Panc1 (cell line): ENCODE results near the gene TRIM14.
"Not testable (repeated sequence)": the region's sequence is repeated elsewhere in the genome, so short reads cannot be mapped to it uniquely, and the experiment has no call there.

Source experiments
- CTCF ChIP-seq: fragments of 450-650 bp; IDR thresholded peaks from 2 replicates; pipeline ENCODE4 v1.5.1; 2017; ENCODE audit warnings: mild to moderate bottlenecking
- POLR2AphosphoS5 ChIP-seq: IDR thresholded peaks from 2 replicates; pipeline ENCODE4 v1.6.1; 2012; ENCODE audit warnings: mild to moderate bottlenecking, low read depth, low read length, moderate library complexity
- SIN3A ChIP-seq: IDR thresholded peaks from 2 replicates; pipeline ENCODE4 v1.6.1; 2012; ENCODE audit warnings: low read depth, mild to moderate bottlenecking, low read length, moderate library complexity, borderline replicate concordance; ENCODE audit not compliant: insufficient read depth
- TF ChIP-seq, protein P1 (sequence below), 2 experiments: IDR thresholded peaks; 2 replicates each; pipeline ENCODE4 v1.6.1; 2011 to 2012; ENCODE audit warnings: low read depth in 2 of 2, control low read depth in 1 of 2, low read length in 1 of 2, mild to moderate bottlenecking in 1 of 2, moderate library complexity in 1 of 2; ENCODE audit not compliant: insufficient read depth in 1 of 2

DNA sequence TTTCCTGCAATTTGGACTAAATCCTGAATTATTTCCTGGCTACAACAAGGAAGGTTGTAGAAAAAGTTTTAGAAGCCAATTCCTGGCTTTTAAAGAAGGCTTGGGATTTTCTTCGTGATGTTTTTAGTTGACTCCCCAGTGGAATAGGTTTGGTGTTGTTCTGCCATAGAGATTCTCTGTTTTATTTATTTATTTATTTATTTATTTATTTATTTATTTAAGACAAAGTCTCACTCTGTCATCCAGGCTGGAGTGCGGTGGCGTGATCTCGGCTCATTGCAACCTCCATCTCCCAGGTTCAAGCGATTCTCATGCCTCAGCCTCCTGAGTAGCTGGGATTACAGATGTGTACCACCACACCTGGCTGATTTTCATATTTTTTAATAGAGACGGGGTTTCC lies 1.9 kb downstream of the TRIM14 start:
- TF ChIP-seq CTCF, POLR2AphosphoS5, SIN3A: not testable (repeated sequence)
- TF ChIP-seq, protein P1, sequence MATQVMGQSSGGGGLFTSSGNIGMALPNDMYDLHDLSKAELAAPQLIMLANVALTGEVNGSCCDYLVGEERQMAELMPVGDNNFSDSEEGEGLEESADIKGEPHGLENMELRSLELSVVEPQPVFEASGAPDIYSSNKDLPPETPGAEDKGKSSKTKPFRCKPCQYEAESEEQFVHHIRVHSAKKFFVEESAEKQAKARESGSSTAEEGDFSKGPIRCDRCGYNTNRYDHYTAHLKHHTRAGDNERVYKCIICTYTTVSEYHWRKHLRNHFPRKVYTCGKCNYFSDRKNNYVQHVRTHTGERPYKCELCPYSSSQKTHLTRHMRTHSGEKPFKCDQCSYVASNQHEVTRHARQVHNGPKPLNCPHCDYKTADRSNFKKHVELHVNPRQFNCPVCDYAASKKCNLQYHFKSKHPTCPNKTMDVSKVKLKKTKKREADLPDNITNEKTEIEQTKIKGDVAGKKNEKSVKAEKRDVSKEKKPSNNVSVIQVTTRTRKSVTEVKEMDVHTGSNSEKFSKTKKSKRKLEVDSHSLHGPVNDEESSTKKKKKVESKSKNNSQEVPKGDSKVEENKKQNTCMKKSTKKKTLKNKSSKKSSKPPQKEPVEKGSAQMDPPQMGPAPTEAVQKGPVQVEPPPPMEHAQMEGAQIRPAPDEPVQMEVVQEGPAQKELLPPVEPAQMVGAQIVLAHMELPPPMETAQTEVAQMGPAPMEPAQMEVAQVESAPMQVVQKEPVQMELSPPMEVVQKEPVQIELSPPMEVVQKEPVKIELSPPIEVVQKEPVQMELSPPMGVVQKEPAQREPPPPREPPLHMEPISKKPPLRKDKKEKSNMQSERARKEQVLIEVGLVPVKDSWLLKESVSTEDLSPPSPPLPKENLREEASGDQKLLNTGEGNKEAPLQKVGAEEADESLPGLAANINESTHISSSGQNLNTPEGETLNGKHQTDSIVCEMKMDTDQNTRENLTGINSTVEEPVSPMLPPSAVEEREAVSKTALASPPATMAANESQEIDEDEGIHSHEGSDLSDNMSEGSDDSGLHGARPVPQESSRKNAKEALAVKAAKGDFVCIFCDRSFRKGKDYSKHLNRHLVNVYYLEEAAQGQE (IDR thresholded peaks at IDR 0.05; ENCODE audit: insufficient read depth in 1 of 2, low read depth in 2 of 2, low read length in 1 of 2) = not testable (repeated sequence)
